Small intestine (tissue), 7 donors: Measurements from ENCODE around the gene TEDC1. TPM values are rescaled to one million over a fixed set of nuclear protein-coding genes. Genes with fewer than 3 reads are reported as not detected.

ENCODE experiments used
- DNase-seq, 2 donors: peaks; one replicate each; pipeline versions ENCODE4 v3.0.0 to v3.0.0-alpha.2; 2013
- FAIRE-seq: peaks from 2 replicates; lab custom pipeline; 2012; peaks lifted over from hg19 to GRCh38; lab: Jason Lieb, UNC
- H3K27ac ChIP-seq, 3 donors: one replicate each; pipeline ENCODE4 v1.5.1; 2013; ENCODE audit warnings: low read length in 2 of 3, mild to moderate bottlenecking in 2 of 3, control low read depth in 1 of 3, inconsistent platforms in 1 of 3, low read depth in 1 of 3, moderate library complexity in 1 of 3
- H3K27me3 ChIP-seq, 3 donors: one replicate each; pipeline ENCODE4 v1.6.1; 2013; ENCODE audit warnings: low read length in 3 of 3, inconsistent platforms in 1 of 3; ENCODE audit not compliant: control insufficient read depth in 3 of 3, insufficient read depth in 3 of 3
- H3K36me3 ChIP-seq, 3 donors: one replicate each; pipeline ENCODE4 v1.6.1; 2013; ENCODE audit warnings: low read length in 3 of 3, inconsistent platforms in 1 of 3, low read depth in 1 of 3, mild to moderate bottlenecking in 1 of 3, moderate library complexity in 1 of 3; ENCODE audit not compliant: control insufficient read depth in 3 of 3, insufficient read depth in 2 of 3
- H3K4me1 ChIP-seq, 3 donors: one replicate each; pipeline ENCODE4 v1.6.1; 2013; ENCODE audit warnings: low read length in 2 of 3, inconsistent platforms in 1 of 3, low read depth in 1 of 3, mild to moderate bottlenecking in 1 of 3, moderate library complexity in 1 of 3; ENCODE audit not compliant: control insufficient read depth in 3 of 3, insufficient read depth in 2 of 3
- H3K4me3 ChIP-seq, 3 donors: one replicate each; pipeline ENCODE4 v1.5.1; 2013; ENCODE audit warnings: low read length in 3 of 3, control low read depth in 1 of 3, inconsistent platforms in 1 of 3, low read depth in 1 of 3, mild to moderate bottlenecking in 1 of 3, moderate library complexity in 1 of 3
- H3K9me3 ChIP-seq, 2 donors: one replicate each; pipeline ENCODE4 v1.6.1; 2013; ENCODE audit warnings: low read depth in 1 of 2, low read length in 1 of 2; ENCODE audit not compliant: control insufficient read depth in 2 of 2, insufficient read depth in 1 of 2
- WGBS, 3 donors: extraction: QIAGEN DNeasy Blood & Tissue Kit; methylation state at CpG; one replicate each; pipeline ENCODE4 v1.1.7; 2013; 5-methylcytosine and 5-hydroxymethylcytosine counted together
- polyA plus RNA-seq, 4 donors: library from polyadenylated mRNA; stranded (reverse) in 3 of 4; unstranded in 1 of 4; fragments of 200-250 nt in 3 of 4; fragments of 120-200 nt in 1 of 4; gene quantifications; one replicate each; pipeline versions ENCODE4 v1.2.1 to v1.2.3, GENCODE V29; 2013
- donor health status: healthy with polysubstance abuse.
- donor health status: control.
- donor health status: control.
- donor health status: Bipolar disorder and iron deficiency.
- donor health status: healthy.

Gene TEDC1
- polyA plus RNA-seq, 4 donors: 6.6 to 28.0 (median 23.8) TPM

GRCh38 chr14:105493921-105494605 is 3.0 kb downstream of the TEDC1 start:
- no peaks in the 10 kb centered on the region for H3K27me3 ChIP-seq
- no peak overlapping the region for H3K27ac ChIP-seq
- no peaks in the 10 kb centered on the region for H3K9me3 ChIP-seq
- DNase-seq: no peak
- H3K4me3 ChIP-seq: no peak overlapping the region
- FAIRE-seq: no peak
- peaks cover 0 to 5% (median 0%) of the 10 kb centered on the region in 3 donors for H3K4me1 ChIP-seq
- WGBS, 3 donors: 90 to 93% (median 92%) methylated on average over 10 to 16 of the region's 16 CpGs
- H3K36me3 ChIP-seq: peaks cover 0 to 14% (median 2%) of the 10 kb centered on the region in 3 donors

GRCh38 chr14:105494606-105494929 is 3.5 kb downstream of the TEDC1 start:
- DNase-seq (no peak), FAIRE-seq (no peak)
- 95 to 98% (median 97%) methylated on average over 6 of the region's 6 CpGs for WGBS, 3 donors
- no peaks in the 10 kb centered on the region for H3K27me3 ChIP-seq
- H3K4me1 ChIP-seq: no peaks in the 10 kb centered on the region
- no peaks in the 10 kb centered on the region for H3K9me3 ChIP-seq
- H3K4me3 ChIP-seq: no peak overlapping the region
- H3K27ac ChIP-seq: no peak overlapping the region
- H3K36me3 ChIP-seq: peaks cover 0 to 14% (median 2%) of the 10 kb centered on the region in 3 donors

DNA sequence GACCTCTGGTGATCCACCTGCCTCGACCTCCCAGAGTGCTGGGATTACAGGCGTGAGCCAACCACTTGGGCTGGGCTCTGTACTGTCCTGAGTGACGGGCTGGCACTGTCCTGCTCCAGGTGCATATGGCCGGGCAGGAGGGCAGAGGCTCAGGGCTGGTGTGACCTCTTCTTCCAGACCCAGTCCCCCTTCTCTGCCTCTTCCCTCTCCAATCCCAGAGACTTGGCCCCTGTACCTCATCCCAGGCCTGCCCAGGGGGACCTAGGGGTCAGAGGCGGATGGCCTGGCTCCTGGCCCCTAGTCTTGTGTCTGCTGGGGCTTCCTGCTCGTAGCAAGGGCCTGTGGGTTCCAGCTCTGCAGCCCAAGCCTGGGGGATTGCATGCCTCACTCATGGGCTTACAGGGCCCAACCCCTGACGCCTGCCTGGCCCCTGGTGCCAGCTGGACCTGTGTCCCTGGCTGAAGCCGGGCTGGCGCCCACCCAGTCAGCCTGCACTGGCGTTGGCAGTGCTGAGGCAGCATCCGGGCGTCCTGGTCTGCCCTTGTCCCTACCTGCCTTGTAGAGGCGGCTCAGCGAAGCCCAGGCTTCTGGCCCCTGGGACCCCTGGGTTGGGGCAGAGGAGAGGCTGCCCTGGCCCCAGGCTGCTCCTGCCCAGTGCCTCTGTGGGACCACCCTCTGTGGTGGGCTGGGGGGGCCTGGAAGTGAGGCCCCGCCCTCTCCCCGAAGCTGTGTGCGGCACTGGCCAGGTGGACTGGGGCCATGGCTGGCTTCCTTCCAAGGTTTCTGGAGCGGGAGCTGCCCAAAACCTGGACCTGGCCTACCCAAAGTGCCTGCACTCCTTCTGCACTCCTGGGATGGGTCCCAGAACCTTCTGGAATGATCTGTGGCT is 4.3 kb downstream of the TEDC1 start:
- 83 to 89% (median 87%) methylated on average over 18 of the region's 18 CpGs for WGBS, 3 donors
- FAIRE-seq (no peak), DNase-seq (no peak)
- Histone ChIP-seq H3K27ac (no peak overlapping the region), H3K9me3 (no peaks in the 10 kb centered on the region), H3K4me1 (no peaks in the 10 kb centered on the region), H3K4me3 (no peak overlapping the region), H3K27me3 (no peaks in the 10 kb centered on the region), H3K36me3 (peaks cover 0 to 17% (median 2%) of the 10 kb centered on the region in 3 donors)

DNA sequence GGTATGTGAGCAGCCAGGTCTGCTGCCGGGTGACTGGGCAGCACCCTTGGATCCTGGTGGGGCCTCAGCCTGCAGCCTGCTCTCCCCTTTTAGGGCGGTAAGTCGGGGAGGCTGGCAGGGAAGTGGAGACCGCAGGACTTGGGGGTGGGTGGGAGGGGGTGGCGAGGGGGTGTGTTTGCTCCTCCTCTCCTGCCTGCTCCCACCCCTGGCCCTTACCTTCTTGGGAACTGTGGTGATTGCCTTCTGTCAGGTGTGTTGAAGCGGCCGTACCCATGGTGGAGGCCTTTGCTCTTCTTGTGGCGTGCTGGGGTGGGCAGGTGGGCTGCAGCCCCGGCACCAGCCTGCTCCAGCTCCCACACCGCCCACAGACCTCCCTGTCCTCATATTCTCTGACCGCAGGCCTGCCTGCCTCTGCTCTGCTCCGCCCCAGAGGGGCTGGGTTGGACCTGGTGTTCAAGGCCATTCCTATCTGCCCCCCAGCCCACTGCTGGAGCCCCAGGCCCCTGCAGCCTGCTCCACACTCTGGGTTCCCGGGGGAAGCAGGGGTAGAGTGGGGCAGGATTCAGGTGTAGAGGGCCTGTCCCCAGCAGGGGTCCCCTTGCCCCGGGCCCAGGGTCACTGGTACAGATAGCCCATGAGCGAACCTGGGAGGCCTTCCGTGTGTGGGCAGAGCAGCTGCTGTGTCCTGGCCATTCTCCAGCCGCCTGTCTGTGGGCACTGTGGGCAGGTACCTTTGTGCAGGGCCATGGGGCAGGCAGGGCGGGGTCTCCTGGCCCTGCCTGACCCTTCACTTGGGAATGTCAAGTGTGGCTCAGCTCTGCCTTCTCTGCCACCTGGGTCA is 5.2 kb downstream of the TEDC1 start:
- Histone ChIP-seq H3K4me1 (no peaks in the 10 kb centered on the region), H3K36me3 (peaks cover 0 to 17% (median 2%) of the 10 kb centered on the region in 3 donors), H3K27ac (no peak overlapping the region), H3K4me3 (no peak overlapping the region), H3K27me3 (no peaks in the 10 kb centered on the region), H3K9me3 (no peaks in the 10 kb centered on the region)
- DNase-seq (no peak), FAIRE-seq (no peak)
- 80 to 90% (median 84%) methylated on average over 17 to 18 of the region's 18 CpGs for WGBS, 3 donors

GRCh38 chr14:105496831-105497591 is 6.0 kb downstream of the TEDC1 start:
- DNase-seq (no peak), FAIRE-seq (no peak)
- H3K27ac ChIP-seq: no peak overlapping the region
- H3K9me3 ChIP-seq: no peaks in the 10 kb centered on the region
- H3K4me3 ChIP-seq: no peak overlapping the region
- H3K36me3 ChIP-seq: peaks cover 0 to 17% (median 2%) of the 10 kb centered on the region in 3 donors
- WGBS, 3 donors: 91 to 95% (median 94%) methylated on average over 27 to 32 of the region's 32 CpGs
- H3K27me3 ChIP-seq: no peaks in the 10 kb centered on the region
- H3K4me1 ChIP-seq: no peaks in the 10 kb centered on the region

GRCh38 chr14:105497671-105498429 is 6.8 kb downstream of the TEDC1 start:
- Histone ChIP-seq H3K27me3 (no peaks in the 10 kb centered on the region), H3K4me3 (no peak overlapping the region), H3K4me1 (no peaks in the 10 kb centered on the region), H3K9me3 (no peaks in the 10 kb centered on the region), H3K27ac (no peak overlapping the region), H3K36me3 (peaks cover 0 to 12% (median 2%) of the 10 kb centered on the region in 3 donors)
- WGBS, 3 donors: 86 to 93% (median 89%) methylated on average over 29 to 31 of the region's 31 CpGs
- FAIRE-seq (no peak), DNase-seq (no peak)

- DNase-seq (no peak), FAIRE-seq (no peak)
- H3K4me3 ChIP-seq: no peak overlapping the region
- H3K4me1 ChIP-seq: no peaks in the 10 kb centered on the region
- no peak overlapping the region for H3K27ac ChIP-seq
- WGBS, 3 donors: 91 to 92% (median 91%) methylated on average over 36 of the region's 36 CpGs
- H3K36me3 ChIP-seq: peaks cover 0 to 8% (median 2%) of the 10 kb centered on the region in 3 donors
- no peaks in the 10 kb centered on the region for H3K9me3 ChIP-seq
- H3K27me3 ChIP-seq: no peaks in the 10 kb centered on the region
Observed at GRCh38 chr14:105498430-105499255, 7.6 kb downstream of the TEDC1 start.
